Duodenal mucosa (tissue), 2 donors: ENCODE results near the gene EGR1.
"Not testable (repeated sequence)": the region's sequence is repeated elsewhere in the genome, so short reads cannot be mapped to it uniquely, and the experiment has no call there.

ENCODE experiments used
- H3K27ac ChIP-seq: one replicate; pipeline ENCODE4 v1.7.0; 2013; ENCODE audit warnings: low read depth, low read length
- H3K27me3 ChIP-seq, 2 donors: one replicate each; pipeline ENCODE4 v1.7.0; 2013; ENCODE audit warnings: low read length in 2 of 2, control low read depth in 1 of 2; ENCODE audit not compliant: insufficient read depth in 2 of 2, control insufficient read depth in 1 of 2
- H3K36me3 ChIP-seq, 2 donors: one replicate each; pipeline ENCODE4 v1.7.0; 2013; ENCODE audit warnings: low read length in 2 of 2, control low read depth in 1 of 2; ENCODE audit not compliant: insufficient read depth in 2 of 2, control insufficient read depth in 1 of 2
- H3K4me1 ChIP-seq, 2 donors: one replicate each; pipeline ENCODE4 v1.7.0; 2013; ENCODE audit warnings: low read length in 2 of 2, control low read depth in 1 of 2; ENCODE audit not compliant: insufficient read depth in 2 of 2, control insufficient read depth in 1 of 2
- H3K4me3 ChIP-seq, 2 donors: one replicate each; pipeline ENCODE4 v1.7.0; 2013; ENCODE audit warnings: low read length in 2 of 2, low read depth in 1 of 2
- H3K9ac ChIP-seq, 2 donors: one replicate each; pipeline ENCODE4 v1.7.0; 2013; ENCODE audit warnings: low read length in 2 of 2, low read depth in 1 of 2
- H3K9me3 ChIP-seq, 2 donors: one replicate each; pipeline ENCODE4 v1.7.0; 2013; ENCODE audit warnings: low read length in 2 of 2, control low read depth in 1 of 2; ENCODE audit not compliant: control insufficient read depth in 1 of 2

Gene EGR1

DNA sequence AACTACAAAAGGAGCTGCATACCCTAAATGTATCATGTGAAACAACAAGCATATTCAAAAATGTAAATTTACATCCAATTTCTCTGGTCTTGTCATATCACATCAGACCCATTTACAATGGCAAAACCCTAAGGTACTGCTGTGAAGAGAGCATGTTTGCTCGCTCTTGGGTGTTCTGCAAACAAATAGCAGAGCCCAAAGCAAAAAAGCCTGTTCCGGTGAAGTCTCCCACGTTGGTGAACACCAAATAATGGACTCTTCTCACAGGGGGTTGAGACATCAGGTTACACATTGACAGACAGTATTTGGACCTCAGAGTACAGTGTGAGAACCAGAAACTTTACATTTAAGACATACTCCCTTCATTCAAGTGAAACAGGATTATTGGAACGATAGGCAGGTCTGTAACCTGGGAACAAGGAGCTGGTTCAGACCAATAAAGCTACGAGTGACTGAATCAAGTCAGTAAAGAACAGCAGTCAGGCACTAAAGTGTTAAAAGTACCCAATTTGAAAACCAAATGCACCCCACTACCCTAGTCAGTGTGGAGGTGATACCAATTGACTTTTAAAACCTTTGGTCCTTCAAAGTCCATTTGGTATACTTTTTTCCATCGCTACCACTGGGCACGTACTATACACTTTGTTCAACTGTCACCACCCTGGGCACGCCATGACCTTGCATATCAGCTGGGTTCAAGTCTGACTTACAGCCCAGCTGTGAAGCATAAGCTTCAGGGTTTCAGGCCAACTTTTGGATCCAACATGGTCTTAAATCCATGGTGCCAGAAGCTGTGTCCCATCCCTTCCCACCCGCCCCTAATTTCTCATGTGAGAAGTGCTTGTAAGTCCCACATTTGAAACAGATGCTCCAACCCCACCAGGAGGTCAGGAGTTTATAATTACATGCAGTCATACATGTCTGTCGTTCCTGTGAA is 41.4 kb downstream of the EGR1 start:
- Histone ChIP-seq H3K9ac (no peak overlapping the region), H3K27ac (no peak overlapping the region), H3K4me1 (no peaks in the 10 kb centered on the region)

GRCh38 chr5:138507485-138507884 is 42.2 kb downstream of the EGR1 start:
- not testable (repeated sequence) for H3K4me1 ChIP-seq, H3K4me3 ChIP-seq, H3K9ac ChIP-seq, H3K27me3 ChIP-seq, H3K9me3 ChIP-seq, H3K27ac ChIP-seq
- H3K36me3 ChIP-seq = peaks cover 23 to 56% of the 10 kb centered on the region in 2 donors

More for the DNA sequence above, 41.4 kb downstream of the EGR1 start:
- Histone ChIP-seq H3K36me3 (peaks cover 20 to 50% of the 10 kb centered on the region in 2 donors), H3K9me3 (no peaks in the 10 kb centered on the region), H3K4me3 (no peak overlapping the region), H3K27me3 (no peaks in the 10 kb centered on the region)

DNA sequence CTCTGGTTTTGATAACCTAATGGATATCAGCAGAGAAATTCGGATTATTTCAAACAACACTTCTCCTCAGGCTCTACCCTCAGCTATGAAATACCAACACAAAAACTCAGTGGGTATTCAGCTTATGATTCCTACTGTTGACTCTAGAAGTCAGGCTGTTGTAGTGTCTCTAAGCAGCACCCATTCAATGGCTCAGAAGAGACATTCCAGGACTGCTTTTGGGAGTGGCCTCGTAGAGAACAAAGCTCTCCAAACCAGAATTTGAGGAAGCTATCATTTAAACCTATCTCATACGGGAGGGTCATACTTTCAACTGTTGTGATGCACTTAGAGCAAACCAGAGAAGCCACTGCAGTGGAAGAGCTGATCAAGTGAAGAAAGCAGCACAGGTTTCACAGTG is 43.7 kb downstream of the EGR1 start:
- Histone ChIP-seq H3K4me3 (no peak overlapping the region), H3K4me1 (no peaks in the 10 kb centered on the region), H3K36me3 (peaks cover 28 to 70% of the 10 kb centered on the region in 2 donors), H3K9me3 (no peaks in the 10 kb centered on the region), H3K9ac (no peak overlapping the region), H3K27ac (no peak overlapping the region), H3K27me3 (no peaks in the 10 kb centered on the region)

DNA sequence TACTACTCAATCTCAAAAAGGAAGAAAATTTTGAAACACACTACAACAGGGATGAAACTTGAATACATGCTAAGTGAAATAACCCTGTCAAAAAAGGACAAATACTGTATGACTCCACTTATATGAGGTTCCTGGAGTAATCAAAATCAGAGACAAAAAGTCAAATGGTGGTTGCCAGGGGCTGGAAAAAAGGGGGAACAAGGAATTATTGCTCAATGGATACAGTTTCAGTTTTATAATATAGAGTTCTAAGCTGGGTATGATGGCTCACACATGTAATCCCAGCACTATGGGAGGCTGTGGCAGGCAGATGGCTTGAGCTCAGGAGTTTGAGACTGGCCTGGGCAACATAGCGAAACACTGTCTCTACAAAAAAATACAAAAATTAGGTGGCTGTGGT is 48.7 kb downstream of the EGR1 start:
- Histone ChIP-seq H3K9me3 (no peaks in the 10 kb centered on the region), H3K36me3 (peaks cover 33 to 89% of the 10 kb centered on the region in 2 donors)

DNA sequence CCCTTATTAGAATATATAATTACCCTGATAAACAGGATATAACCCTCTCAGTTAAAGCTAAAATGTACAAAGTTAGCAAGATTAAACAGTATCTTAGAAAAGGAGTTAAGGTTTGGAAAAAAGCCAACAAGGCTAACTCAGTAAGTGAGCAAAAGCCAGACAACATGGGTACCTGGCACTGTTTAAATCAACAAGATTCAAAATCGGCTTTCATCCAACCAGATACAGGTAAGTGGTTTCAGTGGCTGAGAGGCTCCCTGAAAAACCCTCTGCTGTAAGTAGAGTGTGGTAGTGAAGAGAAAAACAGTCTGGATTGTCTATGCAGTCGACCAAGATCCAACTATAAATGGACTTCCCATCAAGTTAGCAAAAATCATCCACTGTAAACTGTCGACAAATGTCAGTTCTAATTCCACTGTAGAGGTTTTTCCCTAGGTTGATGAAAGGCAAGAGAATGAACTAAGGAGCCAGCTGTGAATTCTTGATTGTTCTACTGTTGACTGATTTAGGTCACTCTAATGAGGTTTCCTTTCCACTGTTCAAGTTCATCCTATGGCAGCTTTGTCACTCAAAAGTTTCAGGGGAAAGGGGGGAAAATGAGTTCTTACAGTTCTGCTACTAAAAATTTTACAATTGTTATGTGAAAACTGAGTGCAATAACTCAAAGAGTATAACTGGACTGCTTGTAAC is 50.4 kb downstream of the EGR1 start:
- Histone ChIP-seq H3K36me3 (peaks cover 27 to 77% of the 10 kb centered on the region in 2 donors), H3K9me3 (no peaks in the 10 kb centered on the region), H3K4me1 (no peaks in the 10 kb centered on the region), H3K9ac (no peak overlapping the region), H3K27ac (no peak overlapping the region), H3K4me3 (no peak overlapping the region), H3K27me3 (no peaks in the 10 kb centered on the region)

More for the DNA sequence above, 48.7 kb downstream of the EGR1 start:
- Histone ChIP-seq H3K4me1 (no peaks in the 10 kb centered on the region), H3K27me3 (no peaks in the 10 kb centered on the region), H3K4me3 (no peak overlapping the region), H3K27ac (no peak overlapping the region), H3K9ac (no peak overlapping the region)

GRCh38 chr5:138517437-138517836 is 52.2 kb downstream of the EGR1 start:
- Histone ChIP-seq H3K4me3 (no peak overlapping the region), H3K27ac (no peak overlapping the region), H3K9me3 (no peaks in the 10 kb centered on the region), H3K36me3 (peaks cover 21 to 62% of the 10 kb centered on the region in 2 donors), H3K9ac (no peak overlapping the region), H3K4me1 (no peaks in the 10 kb centered on the region), H3K27me3 (no peaks in the 10 kb centered on the region)
